Epithelial cell of proximal tubule (primary cell): ENCODE data around the gene HK1. TPM values are rescaled to one million over a fixed set of nuclear protein-coding genes. Genes with fewer than 3 reads are reported as not detected.

Experiments
- DNase-seq: peaks from one replicate; pipeline ENCODE4 v3.0.0-alpha.2; 2011; ENCODE audit warnings: low read depth
- H3K4me3 ChIP-seq: 2 replicates; pipeline ENCODE4 v1.5.1; 2011; ENCODE audit warnings: low read depth, mild to moderate bottlenecking, low read length
- CTCF ChIP-seq: conservative IDR thresholded peaks from 2 replicates; pipeline ENCODE4 v1.5.1; 2012; ENCODE audit warnings: low read depth, mild to moderate bottlenecking, low read length
- total RNA-seq: library from RNA; depleted of rRNA; stranded (reverse); fragments of >200 nt; gene quantifications from 2 replicates; pipeline ENCODE4 v1.2.3, GENCODE V29; 2015

HK1 gene
- total RNA-seq, 1 donor from 2014 or later, result 84.4 TPM

- H3K4me3 ChIP-seq, result no peak overlapping the region
- no peak for DNase-seq
- TF ChIP-seq CTCF, result no peak
These were observed 39.2 kb upstream of the HK1 start for GRCh38 chr10:69239136-69239535.

DNA sequence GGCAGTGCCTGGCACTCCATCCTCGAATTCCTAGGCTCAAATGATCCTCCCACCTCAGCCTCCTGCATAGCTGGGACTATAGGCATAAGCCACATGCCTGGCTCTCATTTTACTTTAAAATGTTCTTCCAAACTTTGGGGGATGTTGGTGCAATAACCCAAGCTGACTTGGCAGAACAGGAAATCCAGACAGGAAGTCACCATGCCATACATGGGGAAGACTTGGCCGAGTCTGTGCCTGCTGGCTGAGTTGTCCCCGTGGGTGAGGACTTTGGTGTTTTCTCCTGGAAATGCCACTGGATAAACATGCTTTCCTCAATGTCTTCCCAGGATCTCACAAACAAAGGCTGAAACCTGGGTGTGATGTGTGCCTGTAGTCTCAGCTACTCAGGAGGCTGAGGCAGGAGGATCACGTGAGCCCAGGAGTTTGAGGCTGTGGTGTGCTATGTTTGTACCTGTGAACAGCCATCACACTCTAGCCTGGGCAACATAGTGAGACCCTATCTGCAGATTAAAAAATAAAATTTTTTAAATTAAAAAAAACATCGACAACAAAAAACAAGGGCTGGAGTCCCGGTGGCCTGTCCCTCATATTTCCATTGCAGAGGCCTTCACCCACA is 38.4 kb upstream of the HK1 start:
- no peak overlapping the region for H3K4me3 ChIP-seq
- no peak for TF ChIP-seq CTCF
- no peak for DNase-seq

DNA sequence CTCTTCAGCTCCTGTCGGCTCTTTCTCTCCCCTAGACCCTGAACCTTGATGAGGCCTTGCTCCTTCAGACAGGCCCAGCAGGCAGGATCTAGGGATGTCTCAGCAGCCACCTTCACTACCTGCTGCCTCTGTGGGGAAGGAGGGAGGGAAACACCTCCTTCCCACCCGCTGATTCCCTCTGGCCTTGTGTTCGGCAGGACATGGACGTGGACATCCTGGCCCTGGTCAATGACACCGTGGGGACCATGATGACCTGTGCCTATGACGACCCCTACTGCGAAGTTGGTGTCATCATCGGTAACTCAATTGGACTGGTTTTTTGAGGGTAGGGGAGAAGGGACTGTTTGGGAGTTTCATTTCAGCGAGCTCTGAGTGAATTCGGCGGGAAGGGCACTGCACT is 37.8 kb upstream of the HK1 start:
- no peak overlapping the region for H3K4me3 ChIP-seq
- DNase-seq, result no peak
- no peak for TF ChIP-seq CTCF

DNA sequence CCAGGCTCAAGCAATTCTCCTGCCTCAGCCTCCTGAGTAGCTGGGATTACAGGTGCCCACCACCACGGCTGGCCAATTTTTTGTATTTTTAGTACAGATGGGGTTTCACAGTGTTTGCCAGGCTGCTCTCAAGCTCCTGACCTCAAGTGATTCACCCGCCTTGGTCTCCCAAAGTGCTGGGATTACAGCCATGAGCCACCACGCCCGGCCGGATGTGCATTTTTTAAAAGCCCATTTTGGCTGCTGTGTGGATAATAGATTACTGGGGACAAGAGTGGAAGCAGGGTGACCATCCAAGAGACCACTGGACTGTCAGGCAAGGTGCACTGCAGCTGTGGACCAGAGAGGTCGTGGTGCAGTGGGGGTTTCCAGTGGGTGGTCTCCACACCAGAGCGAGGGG is 36.7 kb upstream of the HK1 start:
- H3K4me3 ChIP-seq, result no peak overlapping the region
- no peak for DNase-seq
- TF ChIP-seq CTCF, result no peak

- no peak for TF ChIP-seq CTCF
These were observed 36.0 kb upstream of the HK1 start for GRCh38 chr10:69242040-69242851.

GRCh38 chr10:69242852-69243212 is 35.5 kb upstream of the HK1 start:
- H3K4me3 ChIP-seq, result no peak overlapping the region
- TF ChIP-seq CTCF, result no peak
- no peak for DNase-seq

More at GRCh38 chr10:69242040-69242851, 36.0 kb upstream of the HK1 start:
- H3K4me3 ChIP-seq, result no peak overlapping the region
- DNase-seq, result no peak

DNA sequence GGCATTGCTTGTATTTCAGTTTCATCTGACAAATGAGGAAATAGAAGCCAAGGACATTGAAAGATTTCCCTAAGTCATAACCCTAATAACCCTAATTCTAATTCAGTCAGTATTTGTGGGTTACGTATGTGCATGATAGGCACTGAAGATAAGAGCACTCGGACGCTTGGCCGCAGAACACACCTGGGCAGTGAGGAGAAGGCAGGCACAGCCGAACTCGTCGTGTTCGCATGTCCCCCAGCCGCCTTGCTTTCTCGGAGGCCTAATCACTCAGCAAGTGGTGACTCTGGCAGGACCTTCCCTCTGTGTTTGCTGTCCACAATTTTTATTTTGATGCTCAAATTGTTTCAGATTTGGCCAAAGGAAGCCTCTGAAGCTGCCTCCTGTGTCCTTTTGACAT is 34.5 kb upstream of the HK1 start:
- no peak for TF ChIP-seq CTCF
- H3K4me3 ChIP-seq, result no peak overlapping the region
- no peak for DNase-seq
